ENCODE measurements around the gene MAFG. TPM values are rescaled to one million over a fixed set of nuclear protein-coding genes. Genes with fewer than 3 reads are reported as not detected.

MAFG gene
- total and polyA plus RNA-seq, 2 donors (not counting 1 experiment from before 2014, with no cell fraction given) = 11.3 to 20.6 TPM

DNA sequence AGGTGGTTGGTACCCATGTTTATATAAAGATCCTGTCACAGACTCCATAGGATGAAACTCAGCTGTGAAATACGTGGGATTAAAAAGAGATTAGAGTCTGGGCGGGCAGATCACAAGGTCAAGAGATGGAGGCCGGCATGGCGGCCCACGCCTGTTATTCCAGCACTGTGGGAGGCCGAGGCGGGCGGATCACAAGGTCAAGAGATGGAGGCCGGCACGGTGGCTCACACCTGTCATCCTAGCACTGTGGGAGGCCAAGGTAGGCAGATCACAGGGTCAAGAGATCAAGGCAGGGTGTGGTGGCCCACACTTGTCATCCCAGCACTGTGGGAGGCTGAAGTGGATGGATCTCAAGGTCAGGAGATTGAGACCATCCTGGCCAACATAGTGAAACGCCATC, 32.1 kb downstream of the MAFG start:
- no peak for TF ChIP-seq EZH2 (IDR thresholded peaks at IDR 0.05; ENCODE audit: low read length, missing control alignments)
- TF ChIP-seq, protein P1, sequence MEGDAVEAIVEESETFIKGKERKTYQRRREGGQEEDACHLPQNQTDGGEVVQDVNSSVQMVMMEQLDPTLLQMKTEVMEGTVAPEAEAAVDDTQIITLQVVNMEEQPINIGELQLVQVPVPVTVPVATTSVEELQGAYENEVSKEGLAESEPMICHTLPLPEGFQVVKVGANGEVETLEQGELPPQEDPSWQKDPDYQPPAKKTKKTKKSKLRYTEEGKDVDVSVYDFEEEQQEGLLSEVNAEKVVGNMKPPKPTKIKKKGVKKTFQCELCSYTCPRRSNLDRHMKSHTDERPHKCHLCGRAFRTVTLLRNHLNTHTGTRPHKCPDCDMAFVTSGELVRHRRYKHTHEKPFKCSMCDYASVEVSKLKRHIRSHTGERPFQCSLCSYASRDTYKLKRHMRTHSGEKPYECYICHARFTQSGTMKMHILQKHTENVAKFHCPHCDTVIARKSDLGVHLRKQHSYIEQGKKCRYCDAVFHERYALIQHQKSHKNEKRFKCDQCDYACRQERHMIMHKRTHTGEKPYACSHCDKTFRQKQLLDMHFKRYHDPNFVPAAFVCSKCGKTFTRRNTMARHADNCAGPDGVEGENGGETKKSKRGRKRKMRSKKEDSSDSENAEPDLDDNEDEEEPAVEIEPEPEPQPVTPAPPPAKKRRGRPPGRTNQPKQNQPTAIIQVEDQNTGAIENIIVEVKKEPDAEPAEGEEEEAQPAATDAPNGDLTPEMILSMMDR (conservative IDR thresholded peaks at IDR 0.05 in 1 of 2, IDR thresholded peaks at IDR 0.05 in 1 of 2; ENCODE audit: low read depth in 1 of 2, low read length in 2 of 2) = no peak
- no peak overlapping the region for H3K4me2 ChIP-seq (ENCODE audit: extremely low read depth, insufficient read depth, low read length)

DNA sequence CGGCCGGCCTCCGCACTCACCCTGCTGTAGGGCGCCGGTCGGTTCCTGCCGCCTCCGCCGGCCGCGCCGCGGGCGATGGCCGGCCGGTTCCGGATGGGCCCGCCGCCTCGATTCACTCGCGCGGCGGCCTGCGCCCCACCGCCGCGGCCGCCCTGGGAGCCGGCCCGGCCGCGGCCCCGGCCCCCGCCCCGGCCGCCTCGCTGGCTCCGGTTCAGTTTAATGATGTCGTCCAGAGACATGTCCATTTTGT, 36.3 kb downstream of the MAFG start:
- Histone ChIP-seq H3K79me2 (ENCODE audit: control insufficient read depth, insufficient read depth, low read length) (peaks cover 59% of the 10 kb centered on the region), H2AFZ (ENCODE audit: low read length) (no peak overlapping the region), H3K27me3 (ENCODE audit: control insufficient read depth, insufficient read depth, low read length) (no peaks in the 10 kb centered on the region), H3K4me3 (replicated peaks in 1 of 4; ENCODE audit: control extremely low read depth in 1 of 4, insufficient read depth in 1 of 4, low read depth in 3 of 4, low read length in 4 of 4) (peak overlapping the region in 2 of 4 experiments; percentile 80 to 85), H3K9ac (ENCODE audit: insufficient read depth, low read length) (peak overlapping the region; percentile 96), H3K27ac (ENCODE audit: insufficient read depth, low read length) (peak overlapping the region; percentile 86), H3K4me1 (ENCODE audit: control insufficient read depth, extremely low read depth, insufficient read depth, low read length) (peaks cover 14% of the 10 kb centered on the region), H4K20me1 (ENCODE audit: control insufficient read depth, extremely low read depth, insufficient read depth, low read length) (no peaks in the 10 kb centered on the region), H3K9me3 (ENCODE audit: control insufficient read depth, insufficient read depth, low read depth, low read length) (no peaks in the 10 kb centered on the region), H3K4me2 (ENCODE audit: extremely low read depth, insufficient read depth, low read length) (no peak overlapping the region), H3K36me3 (ENCODE audit: control insufficient read depth, insufficient read depth, low read length) (peaks cover 31% of the 10 kb centered on the region)
- DNase-seq (ENCODE audit: low read depth in 2 of 2) = no peak
- no peak for TF ChIP-seq EZH2 (IDR thresholded peaks at IDR 0.05; ENCODE audit: low read length, missing control alignments)
- TF ChIP-seq, protein P1 (conservative IDR thresholded peaks at IDR 0.05 in 1 of 2, IDR thresholded peaks at IDR 0.05 in 1 of 2; ENCODE audit: low read depth in 1 of 2, low read length in 2 of 2) = no peak

More for the DNA sequence above, 32.1 kb downstream of the MAFG start:
- H2AFZ ChIP-seq (ENCODE audit: low read length) = no peak overlapping the region
- peaks cover 23% of the 10 kb centered on the region for H3K36me3 ChIP-seq (ENCODE audit: control insufficient read depth, insufficient read depth, low read length)
- no peaks in the 10 kb centered on the region for H4K20me1 ChIP-seq (ENCODE audit: control insufficient read depth, extremely low read depth, insufficient read depth, low read length)
- peaks cover under 1% of the 10 kb centered on the region for H3K4me1 ChIP-seq (ENCODE audit: control insufficient read depth, extremely low read depth, insufficient read depth, low read length)
- no peak overlapping the region for H3K27ac ChIP-seq (ENCODE audit: insufficient read depth, low read length)
- no peaks in the 10 kb centered on the region for H3K9me3 ChIP-seq (ENCODE audit: control insufficient read depth, insufficient read depth, low read depth, low read length)
- no peak for DNase-seq (ENCODE audit: low read depth in 2 of 2)
- peaks cover 26% of the 10 kb centered on the region for H3K79me2 ChIP-seq (ENCODE audit: control insufficient read depth, insufficient read depth, low read length)
- H3K4me3 ChIP-seq (replicated peaks in 1 of 4; ENCODE audit: control extremely low read depth in 1 of 4, insufficient read depth in 1 of 4, low read depth in 3 of 4, low read length in 4 of 4) = no peak overlapping the region
- H3K9ac ChIP-seq (ENCODE audit: insufficient read depth, low read length) = no peak overlapping the region
- no peaks in the 10 kb centered on the region for H3K27me3 ChIP-seq (ENCODE audit: control insufficient read depth, insufficient read depth, low read length)

DNA sequence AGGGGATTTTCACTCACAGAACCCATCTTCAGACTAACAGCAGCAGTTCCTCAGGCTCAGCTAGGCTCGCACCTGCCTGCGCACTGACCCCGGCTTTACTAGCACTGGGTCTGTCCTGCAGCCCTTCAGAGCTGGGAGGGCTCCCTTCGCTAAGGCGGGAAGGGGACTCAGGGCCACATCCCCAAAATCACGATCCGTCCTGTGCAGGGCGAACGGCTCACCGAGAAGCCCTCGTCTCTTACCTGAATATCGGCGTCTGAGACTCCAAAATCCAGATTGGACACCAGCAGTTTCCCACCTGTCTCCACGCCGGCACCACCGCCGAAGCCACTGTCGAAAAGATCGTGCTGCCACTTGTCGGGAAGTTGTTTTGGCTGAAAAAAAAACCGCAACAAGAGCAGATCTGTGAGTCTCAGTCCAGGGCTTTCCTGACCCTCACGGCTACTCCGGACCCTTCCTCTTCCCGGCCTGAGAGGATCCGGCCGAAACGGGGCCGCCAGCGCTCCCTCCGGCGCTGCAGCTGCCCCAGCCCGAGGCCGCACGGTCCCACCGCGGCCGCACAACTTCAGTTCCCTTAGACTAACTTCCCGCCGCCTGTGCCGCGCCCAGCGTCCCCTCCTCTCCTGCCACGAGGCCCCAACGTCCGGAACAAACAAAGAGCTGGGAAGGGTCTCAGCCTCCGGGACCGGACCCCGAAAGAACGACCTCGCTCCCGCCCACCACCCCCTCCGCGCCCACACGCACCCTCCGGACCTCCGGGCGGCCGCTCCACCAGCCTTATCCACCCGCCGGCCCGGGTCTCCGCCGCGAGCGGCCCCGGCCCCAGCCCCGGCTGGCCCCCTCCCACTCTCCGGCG, 36.9 kb downstream of the MAFG start:
- no peak for DNase-seq (ENCODE audit: low read depth in 2 of 2)
- H3K36me3 ChIP-seq (ENCODE audit: control insufficient read depth, insufficient read depth, low read length) = peaks cover 34% of the 10 kb centered on the region
- no peak overlapping the region for H2AFZ ChIP-seq (ENCODE audit: low read length)

More for the DNA sequence above, 36.9 kb downstream of the MAFG start:
- H3K27ac ChIP-seq (ENCODE audit: insufficient read depth, low read length) = peak overlapping the region; percentile 86
- H3K4me1 ChIP-seq (ENCODE audit: control insufficient read depth, extremely low read depth, insufficient read depth, low read length) = peaks cover 19% of the 10 kb centered on the region
- H3K9me3 ChIP-seq (ENCODE audit: control insufficient read depth, insufficient read depth, low read depth, low read length) = no peaks in the 10 kb centered on the region
- TF ChIP-seq EZH2 (IDR thresholded peaks at IDR 0.05; ENCODE audit: low read length, missing control alignments) = no peak
- TF ChIP-seq, protein P1 (conservative IDR thresholded peaks at IDR 0.05 in 1 of 2, IDR thresholded peaks at IDR 0.05 in 1 of 2; ENCODE audit: low read depth in 1 of 2, low read length in 2 of 2) = no peak
- peak overlapping the region; percentile 96 for H3K9ac ChIP-seq (ENCODE audit: insufficient read depth, low read length)
- peaks cover 64% of the 10 kb centered on the region for H3K79me2 ChIP-seq (ENCODE audit: control insufficient read depth, insufficient read depth, low read length)
- H3K27me3 ChIP-seq (ENCODE audit: control insufficient read depth, insufficient read depth, low read length) = no peaks in the 10 kb centered on the region
- H3K4me3 ChIP-seq (replicated peaks in 1 of 4; ENCODE audit: control extremely low read depth in 1 of 4, insufficient read depth in 1 of 4, low read depth in 3 of 4, low read length in 4 of 4) = peak overlapping the region; percentile 69 to 90 (median 82)
- peak overlapping the region; percentile 73 for H3K4me2 ChIP-seq (ENCODE audit: extremely low read depth, insufficient read depth, low read length)
- H4K20me1 ChIP-seq (ENCODE audit: control insufficient read depth, extremely low read depth, insufficient read depth, low read length) = no peaks in the 10 kb centered on the region

All from fibroblast of lung (primary cell).